ENCODE measurements around the gene MRC1.

MRC1 gene

DNA sequence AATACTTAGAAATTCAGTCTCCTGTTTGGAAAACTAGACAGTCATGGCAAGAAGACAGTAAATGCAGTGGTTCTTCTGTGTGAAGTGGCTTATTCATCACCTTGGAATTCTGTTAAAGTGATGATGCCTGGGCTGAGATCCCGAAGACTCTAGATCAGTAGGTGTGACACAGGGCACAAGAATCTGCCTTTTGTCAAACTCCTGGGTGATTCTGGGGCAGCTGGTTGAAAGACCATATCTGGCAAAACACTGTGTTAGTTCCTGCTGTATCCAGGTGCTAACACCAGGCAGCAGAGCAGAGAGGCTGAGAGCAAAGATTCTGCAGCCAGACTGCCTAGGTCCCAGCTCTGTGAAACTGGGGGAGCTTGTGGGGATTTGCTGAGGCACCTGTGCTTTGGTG is 26.5 kb downstream of the MRC1 start:
- no peak overlapping the region for H3K4me3 ChIP-seq (ENCODE audit: low read length)
- no peak for DNase-seq (ENCODE audit: low read depth, low spot score)

DNA sequence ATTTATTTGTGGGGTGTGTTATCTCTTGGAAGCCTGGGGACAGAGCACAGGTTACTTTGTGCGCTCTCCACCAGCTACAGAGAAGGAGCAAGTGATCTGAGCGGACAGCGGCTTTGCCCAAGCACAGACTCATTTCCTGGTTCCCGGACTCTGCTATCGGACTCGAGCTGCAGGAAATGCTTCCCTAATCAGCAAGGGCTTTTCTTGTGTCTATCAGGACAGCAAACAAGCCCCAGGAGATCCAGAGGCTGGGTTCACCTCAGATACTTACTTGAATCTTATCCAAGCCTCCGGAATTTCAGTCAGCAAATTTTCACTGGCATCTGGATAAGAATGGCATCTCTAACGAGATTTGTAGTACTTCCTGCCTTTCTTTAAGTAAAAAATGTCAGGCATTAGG is 27.8 kb downstream of the MRC1 start:
- DNase-seq (ENCODE audit: low read depth, low spot score), result no peak
- H3K4me3 ChIP-seq (ENCODE audit: low read length), result no peak overlapping the region

DNA sequence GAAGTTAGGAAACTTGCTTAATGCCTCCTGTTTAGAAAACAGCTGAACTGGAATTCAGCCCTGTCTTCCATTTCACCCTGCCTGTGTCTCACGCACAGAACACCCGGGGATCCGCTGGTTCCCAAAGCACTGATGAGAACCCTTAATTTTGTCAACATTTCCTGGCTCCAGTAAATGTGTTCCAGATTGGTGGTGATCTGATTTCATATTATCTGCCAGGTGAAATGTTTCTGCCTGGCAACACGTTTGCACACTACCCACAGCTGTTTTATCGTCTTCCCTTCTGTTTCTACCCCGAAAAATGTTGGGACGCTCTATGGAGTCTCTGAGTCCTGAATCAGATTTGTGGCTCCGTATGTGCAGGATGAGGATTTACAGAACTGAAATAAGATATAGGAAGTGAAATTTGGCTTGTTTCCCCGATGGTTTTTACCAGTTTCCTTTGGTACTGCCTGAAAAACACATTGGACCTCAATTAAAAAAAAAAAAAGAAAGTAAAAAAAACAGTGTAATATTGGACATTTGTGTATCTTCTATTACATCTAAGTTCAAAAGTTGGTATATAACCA is 29.0 kb downstream of the MRC1 start:
- H3K4me3 ChIP-seq (ENCODE audit: low read length), result no peak overlapping the region
- DNase-seq (ENCODE audit: low read depth, low spot score), result no peak

DNA sequence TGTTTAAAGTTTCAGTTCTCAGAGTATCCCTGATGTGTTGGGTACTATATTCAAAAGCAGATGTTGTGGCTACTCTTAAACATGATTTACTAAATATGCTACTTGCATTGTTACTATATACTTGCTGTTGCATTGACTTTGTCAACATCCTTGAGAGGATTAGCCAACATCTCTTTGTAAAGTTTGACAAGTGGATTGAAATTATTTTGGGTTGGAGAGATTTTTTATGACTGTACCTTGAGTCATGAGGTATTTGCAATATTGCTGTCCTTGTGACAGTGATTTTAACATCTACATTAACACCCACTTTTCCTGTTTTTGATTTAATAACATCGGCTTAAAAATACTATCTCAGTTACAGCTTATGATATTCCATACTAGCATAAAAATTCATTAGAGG is 31.9 kb downstream of the MRC1 start:
- DNase-seq (ENCODE audit: low read depth, low spot score), result no peak
- no peak overlapping the region for H3K4me3 ChIP-seq (ENCODE audit: low read length)

DNA sequence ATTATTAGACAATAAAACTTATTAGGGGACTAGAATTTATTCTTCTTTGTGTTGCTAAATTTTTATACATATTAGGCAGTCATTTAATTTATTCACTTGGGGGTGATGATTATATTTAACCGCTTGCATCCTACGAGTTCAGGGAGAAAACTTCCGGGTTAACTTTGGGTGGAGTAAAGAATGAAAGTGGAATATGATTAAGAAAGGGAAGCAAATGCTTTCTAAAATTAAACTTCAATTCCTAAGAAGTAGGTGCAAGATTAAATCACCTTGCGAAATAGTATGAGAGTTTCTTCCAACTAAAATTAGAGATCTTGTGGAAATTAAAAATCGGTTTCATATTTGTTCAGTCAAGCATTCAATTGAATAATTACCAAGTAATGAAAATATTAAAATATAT is 33.5 kb downstream of the MRC1 start:
- H3K4me3 ChIP-seq (ENCODE audit: low read length), result no peak overlapping the region
- DNase-seq (ENCODE audit: low read depth, low spot score), result no peak

DNA sequence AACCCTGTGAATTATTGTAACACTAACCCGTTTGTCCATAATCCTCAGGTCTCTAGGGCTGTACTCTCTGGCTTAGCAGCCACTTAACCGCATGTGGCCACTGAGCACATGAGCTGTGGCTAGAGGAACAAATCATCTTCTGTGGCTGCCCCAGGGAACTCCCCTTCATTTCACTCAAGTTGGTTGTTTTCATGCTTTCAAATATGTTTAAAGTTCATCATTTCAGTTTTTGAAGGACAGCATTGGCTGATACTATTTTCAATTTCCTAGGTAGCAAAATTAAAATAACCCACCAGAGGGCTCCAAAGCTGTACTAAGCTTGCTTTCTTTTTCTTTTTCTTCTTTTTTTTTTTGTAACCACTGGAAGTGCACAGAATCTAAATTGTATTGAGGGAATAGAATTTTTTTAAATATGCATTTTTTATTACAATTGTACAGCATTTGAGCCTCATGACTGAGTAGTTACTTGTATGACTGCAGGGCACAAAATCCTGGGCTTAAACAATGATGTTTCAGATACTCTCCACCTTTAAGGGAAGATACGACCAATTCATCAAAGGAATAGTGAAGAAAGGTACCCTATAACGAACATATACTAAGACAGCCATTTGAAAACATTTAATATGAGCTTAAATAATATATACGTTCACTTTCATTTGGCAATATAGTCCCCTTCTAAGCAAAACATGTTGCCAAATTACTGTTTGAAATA is 38.6 kb downstream of the MRC1 start:
- DNase-seq (ENCODE audit: low read depth, low spot score), result no peak
- no peak overlapping the region for H3K4me3 ChIP-seq (ENCODE audit: low read length)

DNA sequence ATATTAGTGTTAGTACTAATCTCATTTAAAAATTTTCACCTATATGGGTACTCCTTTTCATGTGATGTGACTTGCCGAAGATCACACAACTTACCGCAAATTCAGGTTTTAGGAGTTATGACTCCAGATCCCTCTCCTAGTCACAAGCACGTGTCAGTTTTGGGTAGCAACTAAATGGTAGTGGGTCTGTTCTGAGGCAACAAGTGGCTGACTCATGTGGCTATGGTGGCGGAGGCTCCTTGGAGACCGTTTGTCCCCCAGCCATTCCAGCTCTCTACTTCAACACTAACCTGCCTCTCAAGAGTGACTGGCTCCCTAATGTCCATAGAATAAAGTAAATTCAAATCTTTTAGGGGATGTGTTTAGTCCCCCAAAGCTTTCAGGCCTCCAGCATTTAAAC is 39.5 kb downstream of the MRC1 start:
- no peak overlapping the region for H3K4me3 ChIP-seq (ENCODE audit: low read length)
- peak; percentile 70 for DNase-seq (ENCODE audit: low read depth, low spot score)

DNA sequence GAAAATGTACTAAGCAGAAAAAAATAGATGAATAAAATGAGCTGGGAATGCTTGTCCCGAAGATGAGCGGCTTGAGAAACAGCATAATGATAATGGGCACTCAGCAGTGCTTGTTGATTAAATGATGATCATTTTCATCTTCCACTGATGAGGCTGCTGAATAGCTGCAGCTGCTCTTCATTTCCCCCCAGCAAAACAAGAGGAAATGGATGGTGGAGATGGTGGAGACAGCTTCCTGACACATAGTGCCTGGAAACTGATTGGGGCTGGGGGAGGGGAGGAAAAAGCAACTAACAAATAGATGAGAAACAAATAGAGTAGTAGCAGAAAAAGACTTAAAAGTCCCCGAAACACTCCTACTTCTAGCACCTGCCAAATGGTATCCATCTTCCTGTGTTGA is 41.4 kb downstream of the MRC1 start:
- peak; percentile 62 for DNase-seq (ENCODE audit: low read depth, low spot score)
- no peak overlapping the region for H3K4me3 ChIP-seq (ENCODE audit: low read length)

DNA sequence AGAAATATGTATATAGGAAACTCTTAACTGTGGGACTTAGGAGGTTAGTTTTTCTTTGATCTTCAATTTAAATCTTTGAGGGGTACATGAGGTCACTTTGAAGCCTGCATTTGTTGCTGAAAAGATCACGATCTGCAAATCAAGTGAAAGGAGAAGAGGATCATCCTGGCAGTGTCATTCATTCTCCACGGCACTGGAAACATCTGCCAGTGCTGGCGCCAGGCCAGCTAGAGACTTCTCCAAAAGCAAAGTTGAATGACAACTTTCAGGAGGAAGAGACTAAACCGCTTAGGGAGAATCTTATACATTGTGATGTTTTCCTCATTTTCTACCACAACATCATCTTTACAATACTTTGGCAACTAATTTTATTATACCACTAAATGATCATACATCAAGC is 42.5 kb downstream of the MRC1 start:
- H3K4me3 ChIP-seq (ENCODE audit: low read length), result no peak overlapping the region
- DNase-seq (ENCODE audit: low read depth, low spot score), result peak; percentile 44

DNA sequence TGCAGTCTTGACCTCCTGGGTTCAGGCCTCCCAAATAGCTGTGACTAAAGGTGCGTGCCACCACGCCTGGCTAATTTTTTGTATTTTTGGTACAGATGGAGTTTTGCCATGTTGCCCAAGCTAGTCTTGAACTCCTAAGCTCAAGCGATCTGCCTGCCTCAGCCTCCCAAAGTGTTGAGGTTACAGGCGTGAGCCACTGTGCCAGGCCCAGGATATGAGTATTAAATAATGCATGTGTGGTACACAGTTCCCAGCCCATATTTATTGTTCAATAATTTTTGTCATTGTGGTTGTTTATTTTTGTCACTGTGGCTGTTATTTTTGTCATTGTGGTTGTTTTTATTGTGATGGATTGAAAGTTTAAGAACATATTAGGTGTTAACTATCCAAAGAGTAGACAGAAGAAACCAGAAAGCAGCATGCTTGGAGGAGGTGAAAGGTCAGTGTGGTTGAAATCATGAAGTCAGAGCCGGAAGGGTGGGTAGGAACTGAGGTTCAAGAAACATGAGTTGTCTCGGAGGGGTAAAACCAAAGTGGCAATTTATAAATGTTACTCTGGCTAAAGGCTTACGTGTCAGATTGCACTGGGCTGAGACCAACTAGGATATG is 45.0 kb downstream of the MRC1 start:
- H3K4me3 ChIP-seq (ENCODE audit: low read length), result no peak overlapping the region
- DNase-seq (ENCODE audit: low read depth, low spot score), result no peak

DNA sequence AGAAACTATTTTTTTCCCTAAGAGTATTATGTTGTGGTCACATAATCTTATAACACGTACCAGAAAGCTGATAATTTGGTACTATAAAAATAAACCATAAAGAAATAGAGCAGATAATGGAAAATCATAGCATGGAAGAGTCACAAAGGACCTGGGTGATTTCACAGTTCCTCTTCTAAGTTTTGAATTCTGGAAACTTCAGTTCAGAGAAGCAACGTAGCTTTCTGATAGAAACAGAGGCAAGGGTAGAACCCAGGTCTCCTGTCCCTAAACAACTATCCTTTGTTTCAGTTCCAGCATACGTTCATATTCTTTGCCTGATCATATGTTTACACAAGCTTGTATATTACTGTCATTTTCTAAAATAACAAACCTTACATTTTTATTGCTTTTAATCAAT is 47.9 kb downstream of the MRC1 start:
- no peak overlapping the region for H3K4me3 ChIP-seq (ENCODE audit: low read length)
- DNase-seq (ENCODE audit: low read depth, low spot score), result no peak

DNA sequence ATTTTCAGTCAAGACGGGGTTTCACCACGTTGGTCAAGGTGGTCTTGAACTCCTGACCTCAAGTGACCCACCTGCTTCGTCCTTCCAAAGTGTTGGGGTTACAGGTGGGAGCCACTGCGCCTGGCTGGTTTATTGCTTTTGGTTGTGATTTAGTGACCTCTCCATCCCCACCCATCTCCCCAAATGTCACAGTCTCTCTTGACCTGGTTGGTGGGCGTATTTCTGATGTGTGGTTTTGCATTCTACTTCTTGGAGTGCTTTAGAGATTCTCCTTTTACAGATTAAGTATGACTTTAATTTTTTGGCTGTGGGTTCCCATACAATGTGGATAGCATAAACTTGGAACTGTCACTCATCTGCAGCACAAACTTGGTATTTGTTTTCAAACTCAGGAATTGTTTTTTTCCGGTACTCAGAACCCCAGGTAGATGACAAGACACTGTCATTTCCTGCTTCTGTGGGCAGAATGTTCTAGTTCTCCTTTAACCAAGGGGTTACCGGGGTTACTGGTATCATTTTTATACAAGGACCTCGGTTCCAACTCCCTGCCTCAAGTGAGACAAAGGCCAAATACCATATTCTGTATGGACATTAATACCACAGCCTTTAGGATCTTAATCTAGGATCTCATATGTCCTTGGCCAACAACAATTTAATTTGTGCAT is 50.5 kb downstream of the MRC1 start:
- no peak overlapping the region for H3K4me3 ChIP-seq (ENCODE audit: low read length)
- DNase-seq (ENCODE audit: low read depth, low spot score), result no peak

DNA sequence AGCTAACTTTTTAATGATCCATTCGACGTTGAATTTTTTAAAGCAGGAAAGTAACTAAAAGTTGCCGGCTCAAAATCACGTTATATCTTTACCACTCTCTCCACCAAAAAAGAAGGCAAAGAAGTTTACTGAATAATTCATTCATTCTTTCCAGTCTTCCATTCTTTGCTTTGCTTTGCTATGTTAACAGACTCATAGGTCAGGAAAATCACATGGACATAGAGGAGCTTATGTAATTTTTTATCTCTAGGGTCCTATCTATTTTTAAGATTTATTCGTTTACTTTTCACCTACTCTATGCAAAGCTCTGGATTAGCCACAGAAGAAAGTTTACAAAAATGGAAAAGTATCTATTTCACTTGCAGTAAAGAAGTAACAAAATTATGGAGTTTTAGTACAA is 52.6 kb downstream of the MRC1 start:
- DNase-seq (ENCODE audit: low read depth, low spot score), result no peak
- no peak overlapping the region for H3K4me3 ChIP-seq (ENCODE audit: low read length)

DNA sequence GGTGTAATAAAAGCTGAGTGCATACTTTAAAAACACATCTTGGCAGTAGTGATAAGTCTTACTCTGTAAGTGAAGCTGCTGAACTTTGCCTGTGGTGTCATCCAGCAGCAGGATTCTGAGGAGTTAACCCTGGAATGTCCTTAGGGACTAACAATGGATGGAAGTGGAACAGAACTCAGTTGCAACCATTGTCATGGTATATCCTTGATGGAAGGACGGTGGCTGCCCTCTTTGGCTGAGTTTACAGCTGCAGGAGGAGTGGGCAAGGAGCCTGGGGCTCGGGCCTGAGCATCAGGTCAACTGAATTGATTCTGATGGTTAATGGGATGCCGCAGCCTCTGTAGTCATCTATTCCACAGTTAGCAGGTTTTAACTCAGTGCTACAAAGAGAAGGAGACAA is 56.2 kb downstream of the MRC1 start:
- H3K4me3 ChIP-seq (ENCODE audit: low read length), result no peak overlapping the region
- DNase-seq (ENCODE audit: low read depth, low spot score), result no peak

DNA sequence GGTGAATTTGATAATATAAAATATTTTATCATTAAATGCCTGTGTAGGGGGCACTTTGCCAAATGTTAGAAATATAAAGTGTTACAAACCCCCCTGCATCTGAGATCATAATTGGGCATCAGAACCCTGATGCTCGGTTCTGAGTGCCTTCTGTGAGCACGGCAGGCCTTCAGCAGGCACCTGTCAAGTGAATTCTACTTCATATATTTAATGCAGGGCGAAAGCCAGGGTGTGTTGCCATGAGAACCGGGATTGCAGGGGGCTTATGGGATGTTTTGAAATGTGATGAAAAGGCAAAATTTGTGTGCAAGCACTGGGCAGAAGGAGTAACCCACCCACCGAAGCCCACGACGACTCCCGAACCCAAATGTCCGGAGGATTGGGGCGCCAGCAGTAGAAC is 57.2 kb downstream of the MRC1 start:
- H3K4me3 ChIP-seq (ENCODE audit: low read length), result no peak overlapping the region
- DNase-seq (ENCODE audit: low read depth, low spot score), result no peak

DNA sequence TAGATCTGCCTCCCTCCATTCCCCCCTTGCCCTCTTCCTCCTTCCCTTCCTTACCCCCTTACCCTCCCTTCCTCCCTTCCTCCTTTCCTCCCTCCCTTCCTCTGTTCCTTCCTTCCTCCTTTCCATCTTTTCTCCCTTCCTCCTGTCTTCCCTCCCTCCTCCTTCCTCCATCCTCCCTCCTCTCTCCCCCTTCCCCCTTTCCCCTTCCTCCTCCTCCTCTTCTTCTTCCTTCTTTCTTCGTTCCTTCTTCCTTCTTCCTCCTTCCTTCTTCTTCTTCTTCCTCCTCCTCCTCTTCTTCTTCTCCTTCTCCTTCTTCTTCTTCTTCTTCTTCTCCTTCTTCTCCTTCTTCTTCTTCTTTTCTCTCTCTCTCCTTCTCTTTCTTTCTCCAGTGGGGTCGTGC is 57.9 kb downstream of the MRC1 start:
- H3K4me3 ChIP-seq (ENCODE audit: low read length), result no peak overlapping the region
- no peak for DNase-seq (ENCODE audit: low read depth, low spot score)

DNA sequence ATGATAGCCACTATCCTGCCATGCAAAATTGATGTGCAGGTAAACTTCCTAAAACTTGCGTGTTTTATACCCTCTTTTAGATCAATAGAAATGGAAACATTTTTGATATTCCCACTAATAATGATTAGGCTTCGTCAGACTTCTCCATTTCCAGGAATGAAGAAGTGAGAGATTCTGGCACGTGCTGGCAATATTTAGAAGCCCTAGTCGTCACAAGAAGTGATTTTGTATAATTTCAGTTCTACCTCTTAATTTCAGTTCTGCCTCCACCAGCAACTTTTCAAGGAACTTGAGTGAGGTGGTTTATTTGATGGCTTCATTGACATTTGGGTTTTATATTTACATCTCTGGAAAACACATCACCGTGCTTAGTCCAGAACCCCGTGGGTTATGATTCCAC is 61.9 kb downstream of the MRC1 start:
- no peak for DNase-seq (ENCODE audit: low read depth, low spot score)

DNA sequence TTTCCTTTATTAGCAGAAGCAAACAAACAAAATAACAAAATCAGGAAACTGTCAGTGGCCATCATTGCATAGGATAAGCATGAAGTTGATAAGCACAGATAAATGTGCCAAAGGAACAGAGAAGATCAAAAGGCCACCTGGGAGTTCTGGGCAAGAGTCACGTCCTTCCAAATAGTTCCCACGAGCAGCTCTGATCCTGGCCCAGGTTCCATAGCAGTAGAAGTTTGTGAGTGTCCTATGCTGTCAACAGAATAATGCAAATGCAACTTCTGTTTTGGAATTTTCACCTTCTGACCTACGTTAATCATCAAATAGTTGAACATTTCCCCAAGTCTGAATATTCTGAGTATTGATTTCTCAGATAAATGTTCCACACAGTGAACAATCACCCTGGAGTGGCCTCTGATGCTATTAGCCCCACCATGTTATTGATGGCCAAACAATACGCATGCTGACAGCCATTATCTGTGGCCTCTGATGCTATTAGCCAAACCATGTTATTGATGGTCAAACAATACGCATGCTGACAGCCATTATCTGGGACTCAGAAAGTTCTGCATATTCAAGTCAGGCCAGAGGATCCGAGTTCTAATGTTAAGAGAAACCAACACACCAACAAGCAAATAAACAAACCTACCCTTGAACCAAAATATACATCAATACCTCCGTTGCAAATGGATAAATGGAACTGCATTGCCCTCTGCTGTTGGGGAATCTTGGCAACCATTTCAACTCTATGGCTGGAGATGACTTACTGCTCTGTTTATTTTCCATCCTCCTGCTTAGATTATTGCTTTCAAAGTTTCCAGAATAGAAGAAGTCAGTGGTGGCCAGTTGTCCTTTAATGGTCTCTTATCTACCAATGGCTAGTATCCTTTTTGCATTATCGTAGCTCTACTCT is 63.3 kb downstream of the MRC1 start:
- DNase-seq (ENCODE audit: low read depth, low spot score), result peak; percentile 48
- H3K4me3 ChIP-seq (ENCODE audit: low read length), result no peak overlapping the region

More for the DNA sequence above, 61.9 kb downstream of the MRC1 start:
- no peak overlapping the region for H3K4me3 ChIP-seq (ENCODE audit: low read length)

DNA sequence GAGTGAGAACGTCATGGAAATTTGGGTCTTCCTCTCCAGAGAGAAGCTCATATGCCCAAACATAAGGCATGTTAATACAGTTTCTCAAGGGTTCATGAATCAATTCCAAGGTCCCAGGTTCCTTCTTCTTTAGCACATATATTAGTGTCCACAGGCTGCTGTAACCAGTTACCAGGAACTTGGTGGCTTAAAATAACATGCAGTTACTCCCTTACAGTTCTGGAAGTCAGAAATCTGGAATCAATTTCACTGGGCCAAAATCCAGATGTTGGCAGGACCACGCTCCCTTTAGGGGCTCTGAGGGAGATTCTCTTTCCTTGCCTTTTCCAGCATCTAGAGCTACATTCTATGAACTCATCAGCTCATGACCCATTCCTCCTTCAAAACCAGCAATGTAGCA is 64.8 kb downstream of the MRC1 start:
- H3K4me3 ChIP-seq (ENCODE audit: low read length), result no peak overlapping the region
- no peak for DNase-seq (ENCODE audit: low read depth, low spot score)

Data from Jurkat, Clone E6-1 (cell line).